GM21367 (cell line): ENCODE data around the gene ATOSB.

Source experiments
- ATAC-seq: cut with Tn5 transposase; IDR thresholded peaks from one replicate; pipeline ENCODE4 v1.9.1; 2021; ENCODE audit not compliant: unreplicated experiment

The ATOSB gene

DNA sequence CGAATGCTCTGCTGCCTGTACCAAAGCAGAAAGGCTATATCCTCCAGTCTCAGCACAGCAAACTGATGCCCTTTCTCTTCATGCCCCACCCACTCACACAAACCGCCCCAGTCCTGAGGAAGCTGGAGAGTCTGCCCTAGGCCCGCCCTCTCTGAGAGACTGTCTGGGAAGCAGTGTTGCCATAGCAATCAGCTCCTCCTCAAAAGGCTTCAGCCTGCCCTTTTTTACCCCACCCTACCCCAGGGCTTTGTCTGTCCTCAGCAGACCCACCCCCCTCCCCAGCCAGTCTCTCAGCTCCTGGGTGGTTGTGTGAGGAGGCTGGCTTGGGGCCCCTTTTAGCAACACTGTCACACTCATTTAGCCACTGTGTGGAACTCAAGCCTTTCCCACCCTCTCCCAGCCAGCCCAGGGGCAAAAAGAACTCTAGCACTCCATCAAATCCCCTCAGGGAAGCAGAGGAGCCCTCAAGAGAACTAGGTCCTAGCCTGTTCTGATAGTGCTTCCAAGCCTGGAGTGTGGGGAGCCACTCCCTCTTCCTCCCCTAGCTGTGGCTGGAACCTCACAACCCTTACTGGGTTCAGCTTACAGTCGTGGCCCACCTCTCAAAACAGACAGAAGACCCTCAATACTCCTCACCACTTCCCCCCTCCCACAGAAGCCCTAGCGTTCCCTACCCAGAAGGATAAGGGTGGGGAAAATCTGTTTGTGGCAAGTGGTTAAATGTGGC lies 1.4 kb downstream of the ATOSB start:
- ATAC-seq: no peak

GRCh38 chr9:35112257-35113020 lies 3.2 kb downstream of the ATOSB start:
- no peak for ATAC-seq

DNA sequence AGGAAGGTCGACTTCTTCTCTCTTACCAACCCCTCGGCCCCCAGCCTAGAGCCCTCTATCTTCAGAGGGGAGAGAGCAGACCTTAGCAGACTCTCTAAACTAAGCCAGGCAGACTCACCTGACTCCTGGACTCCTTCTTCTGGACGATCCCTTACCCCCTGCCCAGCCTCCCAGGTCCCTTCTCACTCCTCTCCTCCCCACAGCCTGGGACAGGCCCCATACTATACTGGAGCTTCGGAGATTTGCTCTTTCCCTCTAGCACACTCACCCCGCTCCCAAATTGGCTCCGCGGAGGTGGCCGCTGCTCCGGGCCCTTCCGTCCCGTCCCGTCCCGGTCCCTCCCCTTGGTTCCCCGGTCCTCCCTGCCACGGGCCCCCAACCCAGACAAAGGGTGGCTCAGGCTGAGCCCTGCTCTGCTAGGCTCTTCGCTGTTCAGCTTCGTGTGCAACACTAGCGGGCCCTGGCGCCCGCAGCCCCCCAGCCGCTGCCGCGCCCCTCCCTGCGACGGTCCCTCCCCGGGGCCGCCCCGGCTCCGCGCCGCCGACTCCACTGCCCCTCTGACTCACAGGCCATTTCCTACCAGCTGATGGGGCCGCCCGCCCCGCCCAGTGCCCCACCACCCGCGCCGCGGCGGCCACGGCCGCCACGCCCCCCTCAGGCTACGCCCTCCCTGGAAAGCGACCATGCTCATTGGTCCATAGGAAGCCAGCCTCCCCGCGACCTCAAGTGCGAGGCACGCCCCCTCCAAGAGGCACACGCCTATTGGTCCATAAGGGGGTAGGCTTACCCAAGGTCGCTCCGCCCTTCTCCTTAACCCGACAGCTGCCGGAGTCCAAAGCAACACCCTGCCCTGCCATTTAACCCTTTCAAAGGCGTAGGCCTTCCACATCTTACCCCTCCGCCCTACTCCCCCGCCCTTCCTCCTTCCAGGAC lies 4.4 kb downstream of the ATOSB start:
- peak; percentile 57 for ATAC-seq

GRCh38 chr9:35110327-35110761 lies 5.3 kb downstream of the ATOSB start:
- ATAC-seq: no peak

- no peak for ATAC-seq
Measured at GRCh38 chr9:35108946-35109575, 6.6 kb downstream of the ATOSB start.

- no peak for ATAC-seq
Measured at GRCh38 chr9:35108461-35108860, 7.2 kb downstream of the ATOSB start.

DNA sequence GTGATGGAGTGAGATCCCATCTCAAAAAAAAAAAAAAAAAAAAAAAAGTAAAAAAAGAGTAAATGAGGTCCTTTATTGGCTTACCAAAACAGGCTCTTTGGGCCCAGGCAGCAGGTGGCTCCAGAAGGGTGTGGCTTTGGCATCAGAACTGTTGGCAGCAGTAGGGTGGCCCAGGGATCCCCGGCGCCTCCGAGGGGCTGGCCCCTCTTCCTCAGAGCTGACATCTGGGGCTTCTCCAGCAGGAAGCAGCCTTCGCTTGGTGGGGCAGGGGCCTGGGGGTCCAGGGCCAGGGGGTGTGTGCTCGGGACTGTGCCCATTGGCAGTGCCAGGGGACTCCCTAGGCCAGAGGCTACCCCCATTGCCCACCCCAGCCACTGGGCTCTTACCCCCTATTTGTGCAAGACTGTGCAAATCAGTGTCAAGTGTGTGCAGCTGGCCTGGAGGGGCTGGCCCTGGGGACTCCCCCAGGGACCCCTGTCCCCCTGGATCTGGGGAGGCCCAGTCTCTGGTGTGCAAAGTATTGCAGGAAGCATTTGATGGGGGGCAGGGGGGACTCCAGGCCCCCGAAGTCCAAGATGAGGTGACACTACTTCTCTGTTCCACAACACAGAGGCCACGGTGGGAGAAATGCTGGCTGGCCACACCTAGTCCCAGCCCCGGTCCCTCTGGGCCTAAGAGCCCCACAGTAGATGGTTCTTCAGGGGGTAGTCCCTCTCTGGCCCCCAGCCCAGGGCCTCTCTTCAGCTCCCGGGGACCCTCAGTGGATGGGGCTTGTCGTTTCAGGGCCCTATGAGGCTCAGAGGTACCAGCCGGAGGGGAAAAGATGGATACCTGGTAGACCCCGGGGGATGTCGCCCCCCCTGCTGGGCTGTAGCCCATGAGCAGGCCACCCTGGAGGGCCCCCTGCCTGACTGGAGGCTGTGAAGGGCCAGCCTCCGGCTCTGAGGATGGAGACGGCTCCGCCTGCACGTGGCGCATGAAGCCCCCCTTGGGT lies 8.1 kb downstream of the ATOSB start:
- ATAC-seq: no peak

- no peak for ATAC-seq
Measured at GRCh38 chr9:35106343-35106730, 9.3 kb downstream of the ATOSB start.

DNA sequence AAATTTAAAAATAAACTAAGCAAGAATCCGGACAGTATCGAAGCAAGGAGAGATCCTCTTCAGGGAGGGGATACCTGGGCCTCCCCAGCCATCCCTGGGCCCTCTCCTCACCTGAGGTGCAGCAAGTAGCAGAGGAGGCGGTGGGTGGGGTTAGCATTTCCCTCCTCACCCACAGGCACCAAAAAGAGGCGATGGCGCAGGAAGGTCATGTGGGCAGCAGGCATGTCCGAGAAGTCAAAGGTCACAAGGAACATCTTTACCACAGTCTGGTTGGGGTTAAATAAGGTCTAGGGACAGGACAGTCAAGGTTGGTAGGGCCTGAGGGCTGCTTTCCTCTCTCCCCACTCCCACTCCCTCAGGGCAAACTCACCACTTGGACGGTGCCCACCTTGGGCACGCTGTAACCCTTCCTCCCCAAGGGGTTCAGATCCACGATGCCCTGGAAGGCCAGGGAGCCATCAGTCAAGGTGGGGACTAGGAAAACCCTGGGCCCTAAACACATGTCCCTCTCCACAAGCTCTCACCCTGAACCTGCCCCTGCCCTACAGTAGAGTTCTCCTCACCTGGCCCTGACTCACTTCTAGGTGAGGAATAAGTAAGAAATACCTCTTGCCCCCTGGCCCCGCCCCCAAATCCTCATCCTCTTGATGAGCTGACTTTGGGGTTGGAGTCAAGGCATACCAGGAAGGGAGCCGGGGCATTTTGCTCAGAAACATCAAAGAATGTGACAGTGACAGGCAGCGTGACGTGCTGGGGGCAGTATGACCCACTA lies 9.9 kb downstream of the ATOSB start:
- ATAC-seq: no peak

- no peak for ATAC-seq
Measured at GRCh38 chr9:35105126-35105525, 10.5 kb downstream of the ATOSB start.

DNA sequence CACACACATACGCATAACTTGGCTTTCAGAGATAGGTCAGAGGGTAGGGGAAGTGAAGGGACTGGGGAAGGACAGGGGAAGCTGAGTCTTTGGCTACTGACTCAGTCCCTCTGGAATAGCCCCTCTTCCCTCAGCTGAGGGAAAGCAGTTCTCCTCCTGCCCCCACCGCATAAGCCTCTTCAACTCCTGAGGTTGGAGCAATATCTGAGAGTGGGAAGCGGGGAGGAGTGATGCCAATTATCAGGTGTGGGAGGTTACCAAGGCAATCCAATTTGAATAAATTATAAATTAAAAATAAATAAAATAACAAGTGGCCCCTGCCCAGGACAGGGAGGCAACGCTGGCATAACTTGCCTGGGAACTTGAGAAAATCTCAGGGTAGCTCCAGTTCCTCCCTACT lies 11.1 kb downstream of the ATOSB start:
- ATAC-seq: no peak

DNA sequence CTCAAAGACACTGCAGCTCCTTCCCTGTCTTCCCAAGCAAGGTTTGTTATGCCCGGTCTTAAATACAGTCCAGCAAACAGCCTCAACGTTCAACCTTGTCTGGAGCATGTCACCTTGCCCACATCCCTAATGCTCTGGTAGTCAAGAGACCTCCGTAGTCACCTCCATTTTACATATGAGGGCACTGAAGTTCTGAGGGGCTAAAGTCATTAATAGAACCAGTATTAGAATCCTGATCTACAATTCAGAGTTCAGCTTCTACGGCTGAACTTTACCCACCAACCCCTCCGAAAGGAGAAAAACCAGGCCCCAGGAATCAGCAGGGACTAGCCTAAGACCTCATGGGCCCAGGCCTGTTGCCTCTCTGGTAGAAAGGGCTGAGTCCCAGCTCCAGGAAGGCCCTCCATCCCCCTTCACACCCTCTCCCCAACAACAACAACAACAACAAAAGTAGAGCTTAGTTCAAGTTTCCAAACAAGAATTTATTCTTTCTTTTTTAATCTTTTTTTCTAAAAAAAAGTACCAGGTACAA lies 11.9 kb downstream of the ATOSB start:
- no peak for ATAC-seq

- peak; percentile 86 for ATAC-seq
Measured at GRCh38 chr9:35102769-35103659, 12.6 kb downstream of the ATOSB start, which contains the start of gene STOML2. Gene STOML2, minus strand, starts transcription at chr9:35103131. Its CDS starts 37 bp downstream, at chr9:35103094.

- no peak for ATAC-seq
Measured at GRCh38 chr9:35102465-35102768, 13.2 kb downstream of the ATOSB start.

DNA sequence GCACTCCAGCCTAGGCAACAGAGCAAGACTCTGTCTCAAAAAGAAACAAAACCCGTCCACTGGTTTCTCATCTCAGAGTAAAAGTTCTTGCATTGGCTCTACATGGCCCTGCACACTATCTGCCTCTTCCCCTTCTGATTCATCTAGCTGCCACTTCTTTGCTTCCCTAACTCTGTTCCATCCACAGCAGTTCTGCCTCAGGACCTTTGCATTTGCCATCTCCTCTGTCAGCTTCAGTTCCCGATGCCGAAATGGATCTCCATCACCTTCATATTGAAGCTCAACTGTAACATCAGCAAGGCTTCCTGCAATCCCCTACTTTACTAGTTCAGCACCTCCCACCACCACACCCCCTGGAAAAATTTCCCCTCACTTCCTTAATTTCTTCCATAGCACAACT lies 18.1 kb downstream of the ATOSB start:
- ATAC-seq: no peak

- peak; percentile 83 for ATAC-seq
Measured at GRCh38 chr9:35096035-35096849, 19.4 kb downstream of the ATOSB start, which contains the start of gene PIGO. Gene PIGO, minus strand, starts transcription at chr9:35096591. Its CDS starts 1,026 bp downstream, at chr9:35095565.

GRCh38 chr9:35091536-35091935 lies 24.1 kb downstream of the ATOSB start:
- no peak for ATAC-seq
